NT2/D1 (cell line): ENCODE data around the gene TBC1D32.

Source experiments
- SUZ12 ChIP-seq: IDR thresholded peaks from 2 replicates; pipeline ENCODE4 v1.6.1; 2011; ENCODE audit not compliant: insufficient read length, insufficient read depth; ENCODE audit errors: extremely low read depth
- YY1 ChIP-seq: IDR thresholded peaks from 2 replicates; pipeline ENCODE4 v1.6.1; 2011; ENCODE audit not compliant: insufficient read length, insufficient read depth
- ZNF274 ChIP-seq: IDR thresholded peaks from 2 replicates; pipeline ENCODE4 v1.6.1; 2011; ENCODE audit warnings: mild to moderate bottlenecking, low read depth, low read length

DNA sequence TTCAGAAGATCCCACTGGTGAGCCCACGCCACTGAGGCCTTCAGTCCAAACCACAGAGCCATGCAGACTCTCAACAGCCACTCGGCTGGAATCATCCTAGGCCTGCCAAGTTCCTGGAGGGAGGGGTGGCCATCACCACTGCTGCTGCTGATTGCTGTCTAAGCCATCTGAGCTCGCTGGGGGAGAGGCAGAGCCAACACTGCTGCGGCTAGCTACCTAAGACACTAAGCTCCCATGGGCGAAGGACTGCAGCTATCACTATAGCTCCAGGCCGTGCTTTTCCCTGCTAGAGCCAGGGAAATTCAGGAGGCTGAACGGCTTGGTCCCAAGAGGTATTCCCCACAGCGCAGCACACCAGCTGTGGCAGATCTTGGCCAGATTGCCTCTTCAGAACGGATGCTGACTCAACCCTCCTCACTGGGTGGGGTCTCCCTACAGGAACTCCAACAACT is 73.6 kb downstream of the TBC1D32 start:
- TF ChIP-seq YY1 (no peak), SUZ12 (no peak), ZNF274 (no peak)
